Body of pancreas (tissue), 4 donors: Measurements from ENCODE around the gene PRKAA1.

ENCODE experiments used
- POLR2A ChIP-seq, 3 donors: fragments of 450-650 bp; IDR thresholded peaks; one replicate each; pipeline ENCODE4 v1.6.1; 2016; ENCODE audit warnings: antibody characterized with exemption in 3 of 3, mild to moderate bottlenecking in 2 of 3
- TF ChIP-seq, protein P1 (sequence below), 7 experiments: fragments of 450-650 bp in 4 of 7; fragments of 200-600 bp in 3 of 7; sonication (generic) in 3 of 7; IDR thresholded peaks; one replicate each; pipeline ENCODE4 v1.5.1; 2016 to 2019; ENCODE audit warnings: antibody characterized with exemption in 7 of 7

DNA sequence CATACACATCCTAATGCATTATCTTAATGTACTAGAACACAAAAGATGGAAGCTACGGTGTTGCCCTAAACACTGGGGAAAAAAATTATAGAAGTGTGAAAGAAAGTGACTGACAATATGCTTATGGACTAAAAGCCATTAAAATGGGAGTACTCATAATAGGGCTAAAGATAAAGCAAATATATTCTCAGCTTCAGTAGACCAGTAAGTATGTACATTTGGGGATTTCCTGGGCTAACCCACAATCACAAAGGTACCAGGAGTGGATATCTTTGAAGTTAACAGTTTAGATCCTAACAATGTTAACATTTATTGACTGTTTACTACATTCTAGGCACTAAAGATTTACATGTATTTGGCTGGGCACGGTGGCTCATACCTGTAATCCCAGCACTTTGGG is 81.6 kb downstream of the PRKAA1 start:
- TF ChIP-seq, protein P1, sequence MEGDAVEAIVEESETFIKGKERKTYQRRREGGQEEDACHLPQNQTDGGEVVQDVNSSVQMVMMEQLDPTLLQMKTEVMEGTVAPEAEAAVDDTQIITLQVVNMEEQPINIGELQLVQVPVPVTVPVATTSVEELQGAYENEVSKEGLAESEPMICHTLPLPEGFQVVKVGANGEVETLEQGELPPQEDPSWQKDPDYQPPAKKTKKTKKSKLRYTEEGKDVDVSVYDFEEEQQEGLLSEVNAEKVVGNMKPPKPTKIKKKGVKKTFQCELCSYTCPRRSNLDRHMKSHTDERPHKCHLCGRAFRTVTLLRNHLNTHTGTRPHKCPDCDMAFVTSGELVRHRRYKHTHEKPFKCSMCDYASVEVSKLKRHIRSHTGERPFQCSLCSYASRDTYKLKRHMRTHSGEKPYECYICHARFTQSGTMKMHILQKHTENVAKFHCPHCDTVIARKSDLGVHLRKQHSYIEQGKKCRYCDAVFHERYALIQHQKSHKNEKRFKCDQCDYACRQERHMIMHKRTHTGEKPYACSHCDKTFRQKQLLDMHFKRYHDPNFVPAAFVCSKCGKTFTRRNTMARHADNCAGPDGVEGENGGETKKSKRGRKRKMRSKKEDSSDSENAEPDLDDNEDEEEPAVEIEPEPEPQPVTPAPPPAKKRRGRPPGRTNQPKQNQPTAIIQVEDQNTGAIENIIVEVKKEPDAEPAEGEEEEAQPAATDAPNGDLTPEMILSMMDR (IDR thresholded peaks at IDR 0.05) = no peak
- TF ChIP-seq POLR2A (IDR thresholded peaks at IDR 0.05) = no peak
